Astrocyte of the cerebellum (primary cell): ENCODE results near the gene CC2D2A.

ENCODE experiments used
- DNase-seq: peaks from one replicate; pipeline ENCODE4 v3.0.0-alpha.2; 2011; ENCODE audit warnings: low read depth
- H3K4me3 ChIP-seq: 2 replicates; pipeline ENCODE4 v1.5.1; 2011; ENCODE audit warnings: mild to moderate bottlenecking, low read depth, low read length, moderate library complexity
- in situ Hi-C: cut with HindIII; loops from 2 replicates; pipeline ENCODE4 v1.10.0; 2017; ENCODE audit warnings: low sequenced_read_pairs
- TF ChIP-seq, protein P1 (sequence below): IDR thresholded peaks from 2 replicates; pipeline ENCODE4 v1.5.1; 2012; ENCODE audit warnings: low read length, low read depth, moderate library complexity, mild to moderate bottlenecking; ENCODE audit errors: missing control alignments

CC2D2A gene

DNA sequence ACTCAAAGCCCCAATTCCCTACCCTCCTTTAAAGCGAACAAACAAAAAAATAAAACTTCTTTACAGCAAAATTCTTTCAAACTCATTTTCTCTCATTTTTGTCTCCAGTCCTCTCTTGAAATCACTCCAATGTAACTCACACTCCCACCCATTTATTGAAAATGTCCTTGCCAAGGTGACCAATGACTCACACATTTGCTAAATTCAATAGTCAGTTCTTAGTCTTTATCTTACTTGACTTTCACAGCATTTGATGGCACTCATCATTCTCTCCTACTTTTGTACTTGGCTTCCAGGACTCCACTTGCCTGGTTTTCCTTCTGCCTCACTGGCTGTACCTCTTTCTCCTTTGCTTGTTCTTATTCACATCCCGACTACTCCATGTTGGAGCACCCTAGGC, 19.9 kb downstream of the CC2D2A start:
- TF ChIP-seq, protein P1, sequence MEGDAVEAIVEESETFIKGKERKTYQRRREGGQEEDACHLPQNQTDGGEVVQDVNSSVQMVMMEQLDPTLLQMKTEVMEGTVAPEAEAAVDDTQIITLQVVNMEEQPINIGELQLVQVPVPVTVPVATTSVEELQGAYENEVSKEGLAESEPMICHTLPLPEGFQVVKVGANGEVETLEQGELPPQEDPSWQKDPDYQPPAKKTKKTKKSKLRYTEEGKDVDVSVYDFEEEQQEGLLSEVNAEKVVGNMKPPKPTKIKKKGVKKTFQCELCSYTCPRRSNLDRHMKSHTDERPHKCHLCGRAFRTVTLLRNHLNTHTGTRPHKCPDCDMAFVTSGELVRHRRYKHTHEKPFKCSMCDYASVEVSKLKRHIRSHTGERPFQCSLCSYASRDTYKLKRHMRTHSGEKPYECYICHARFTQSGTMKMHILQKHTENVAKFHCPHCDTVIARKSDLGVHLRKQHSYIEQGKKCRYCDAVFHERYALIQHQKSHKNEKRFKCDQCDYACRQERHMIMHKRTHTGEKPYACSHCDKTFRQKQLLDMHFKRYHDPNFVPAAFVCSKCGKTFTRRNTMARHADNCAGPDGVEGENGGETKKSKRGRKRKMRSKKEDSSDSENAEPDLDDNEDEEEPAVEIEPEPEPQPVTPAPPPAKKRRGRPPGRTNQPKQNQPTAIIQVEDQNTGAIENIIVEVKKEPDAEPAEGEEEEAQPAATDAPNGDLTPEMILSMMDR, result no peak
- H3K4me3 ChIP-seq, result no peak overlapping the region
- no peak for DNase-seq
- in situ Hi-C loops, result loop anchor here (25.0 kb wide), 1 partner anchor 523 kb away; no protein-coding TSS in a partner anchor

- no peak for DNase-seq
- in situ Hi-C loops, result loop anchor here (25.0 kb wide), 1 partner anchor 519 kb away; no protein-coding TSS in a partner anchor
- no peak overlapping the region for H3K4me3 ChIP-seq
- TF ChIP-seq, protein P1, result no peak
Observed at GRCh38 chr4:15493411-15493810, 23.7 kb downstream of the CC2D2A start.

DNA sequence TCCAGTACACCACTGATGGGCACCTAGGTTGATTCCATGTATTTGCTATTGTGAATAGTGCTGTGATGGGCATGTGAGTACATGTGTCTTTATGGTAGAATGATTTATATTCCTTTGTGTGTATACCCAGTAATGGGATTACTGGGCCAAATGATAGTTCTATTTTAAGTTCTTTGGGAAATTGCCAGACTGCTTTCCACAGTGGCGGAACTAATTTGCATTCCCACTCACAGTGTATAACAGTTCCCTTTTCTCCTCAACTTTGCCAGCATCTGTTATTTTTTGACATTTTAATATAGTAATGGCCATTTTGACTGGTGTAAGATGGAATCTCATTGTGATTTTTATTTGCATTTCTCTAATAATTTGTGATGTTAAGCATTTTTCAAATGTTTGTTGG, 25.9 kb downstream of the CC2D2A start:
- TF ChIP-seq, protein P1, result no peak
- in situ Hi-C loops, result loop anchor here (25.0 kb wide), 1 partner anchor 517 kb away; no protein-coding TSS in a partner anchor
- no peak overlapping the region for H3K4me3 ChIP-seq
- DNase-seq, result peak; percentile 50

DNA sequence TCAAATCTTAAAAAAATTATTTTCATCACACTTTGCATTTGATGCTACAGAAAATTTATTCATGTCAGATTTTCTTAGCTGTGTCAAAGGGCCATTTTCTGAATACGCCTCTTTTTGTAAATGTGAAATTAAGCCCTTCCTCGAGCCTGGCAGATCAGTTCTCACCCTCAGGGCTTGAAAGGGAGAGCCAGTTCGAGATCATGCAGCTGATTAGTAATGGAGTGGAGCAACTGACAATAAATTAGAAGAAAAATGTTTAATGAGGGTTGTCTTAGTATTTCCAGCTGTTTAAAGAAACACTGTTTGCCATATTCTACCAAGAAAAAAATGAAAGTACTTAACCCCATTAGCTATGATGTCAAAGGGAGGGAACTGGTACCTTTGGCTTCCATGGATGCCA, 28.7 kb downstream of the CC2D2A start:
- DNase-seq, result no peak
- in situ Hi-C loops, result loop anchor here (25.0 kb wide), 1 partner anchor 514 kb away; no protein-coding TSS in a partner anchor
- H3K4me3 ChIP-seq, result no peak overlapping the region
- TF ChIP-seq, protein P1, result no peak

DNA sequence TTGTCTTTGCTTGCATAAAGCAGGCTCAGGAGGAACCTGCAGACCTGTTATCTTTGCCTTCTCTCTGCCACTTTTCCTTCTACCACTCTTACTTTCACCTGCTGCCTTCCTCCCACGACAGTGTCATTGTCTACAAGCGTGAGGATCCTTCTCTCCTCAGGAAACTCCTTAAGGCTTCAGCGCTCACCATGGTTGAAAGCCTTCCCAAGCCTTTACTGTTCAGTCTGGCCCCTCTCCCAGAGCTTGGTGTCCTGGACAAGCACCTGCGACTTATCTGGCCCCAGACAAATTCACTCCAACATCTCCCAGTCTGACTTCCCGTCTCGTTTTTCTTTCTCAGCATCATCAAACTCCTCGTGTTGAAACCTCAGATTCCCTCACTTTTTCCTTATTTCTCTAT, 31.0 kb downstream of the CC2D2A start:
- TF ChIP-seq, protein P1, result no peak
- in situ Hi-C loops, result no loop called here
- DNase-seq, result no peak
- no peak overlapping the region for H3K4me3 ChIP-seq

- no peak for DNase-seq
- TF ChIP-seq, protein P1, result no peak
- in situ Hi-C loops, result no loop called here
- no peak overlapping the region for H3K4me3 ChIP-seq
Observed at GRCh38 chr4:15501941-15502340, 32.3 kb downstream of the CC2D2A start.

GRCh38 chr4:15502384-15502783, 32.7 kb downstream of the CC2D2A start:
- TF ChIP-seq, protein P1, result no peak
- in situ Hi-C loops, result no loop called here
- no peak overlapping the region for H3K4me3 ChIP-seq
- no peak for DNase-seq
